AG08395 (cell line): Measurements from ENCODE around the gene TTLL8.

Source experiments
- DNase-seq: peaks from one replicate; pipeline ENCODE4 v3.0.0; 2012; ENCODE audit warnings: mixed read lengths, low spot score

TTLL8 gene

GRCh38 chr22:50041361-50042065 lies 16.6 kb downstream of the TTLL8 start:
- DNase-seq, result no peak

- no peak for DNase-seq
These were observed 17.4 kb downstream of the TTLL8 start for GRCh38 chr22:50040717-50041116.

GRCh38 chr22:50039669-50040443 lies 18.2 kb downstream of the TTLL8 start:
- no peak for DNase-seq

GRCh38 chr22:50035976-50036724 lies 21.9 kb downstream of the TTLL8 start:
- no peak for DNase-seq

GRCh38 chr22:50035131-50035881 lies 22.8 kb downstream of the TTLL8 start:
- DNase-seq, result no peak

GRCh38 chr22:50034126-50035081 lies 23.7 kb downstream of the TTLL8 start:
- DNase-seq, result no peak

- DNase-seq, result no peak
These were observed 25.0 kb downstream of the TTLL8 start for GRCh38 chr22:50032941-50033601.

- DNase-seq, result no peak
These were observed 25.8 kb downstream of the TTLL8 start for GRCh38 chr22:50032109-50032871.

GRCh38 chr22:50031189-50032091 lies 26.7 kb downstream of the TTLL8 start:
- DNase-seq, result no peak

GRCh38 chr22:50030297-50031188 lies 27.6 kb downstream of the TTLL8 start:
- DNase-seq, result peak; percentile 88

GRCh38 chr22:50027639-50028537 lies 30.2 kb downstream of the TTLL8 start:
- DNase-seq, result no peak

- DNase-seq, result no peak
These were observed 32.1 kb downstream of the TTLL8 start for GRCh38 chr22:50025993-50026392.

GRCh38 chr22:50022171-50022819 lies 35.8 kb downstream of the TTLL8 start:
- no peak for DNase-seq

- DNase-seq, result no peak
These were observed 37.5 kb downstream of the TTLL8 start for GRCh38 chr22:50020606-50021005.

- no peak for DNase-seq
These were observed 38.8 kb downstream of the TTLL8 start for GRCh38 chr22:50019316-50019715.
